Limb (tissue), 2 donors: ENCODE results near the gene TMEM150C.
"Not testable (repeated sequence)": the region's sequence is repeated elsewhere in the genome, so short reads cannot be mapped to it uniquely, and the experiment has no call there.

ENCODE experiments used
- DNase-seq, 2 donors: peaks; one replicate each; pipeline ENCODE4 v3.0.0-alpha.2; 2016; ENCODE audit errors: extremely low spot score in 2 of 2

TMEM150C gene

GRCh38 chr4:82475931-82476330 is 85.9 kb downstream of the TMEM150C start:
- DNase-seq, result not testable (repeated sequence)

GRCh38 chr4:82473621-82474164 is 88.1 kb downstream of the TMEM150C start:
- DNase-seq, result no peak

- not testable (repeated sequence) for DNase-seq
Measured at GRCh38 chr4:82473080-82473479, 88.7 kb downstream of the TMEM150C start.

- no peak for DNase-seq
Measured at GRCh38 chr4:82469791-82470345, 91.9 kb downstream of the TMEM150C start.

GRCh38 chr4:82467471-82467870 is 94.3 kb downstream of the TMEM150C start:
- no peak for DNase-seq

- no peak for DNase-seq
Measured at GRCh38 chr4:82463221-82463620, 98.6 kb downstream of the TMEM150C start.

- DNase-seq, result peak; percentile 85 to 92
Measured at GRCh38 chr4:82462415-82462831, 99.4 kb downstream of the TMEM150C start.

- DNase-seq, result no peak
Measured at GRCh38 chr4:82461710-82462109, 100.1 kb downstream of the TMEM150C start.

- DNase-seq, result no peak
Measured at GRCh38 chr4:82458729-82459128, 103.1 kb downstream of the TMEM150C start.

- no peak for DNase-seq
Measured at GRCh38 chr4:82457266-82457665, 104.5 kb downstream of the TMEM150C start.

- no peak for DNase-seq
Measured at GRCh38 chr4:82452026-82452425, 109.8 kb downstream of the TMEM150C start.

- DNase-seq, result peak; percentile 34 to 35
Measured at GRCh38 chr4:82450966-82451755, 110.6 kb downstream of the TMEM150C start.

GRCh38 chr4:82447886-82448285 is 113.9 kb downstream of the TMEM150C start:
- no peak for DNase-seq

- no peak for DNase-seq
Measured at GRCh38 chr4:82439088-82439487, 122.7 kb downstream of the TMEM150C start.

GRCh38 chr4:82437285-82438005 is 124.3 kb downstream of the TMEM150C start:
- no peak for DNase-seq

GRCh38 chr4:82436780-82437179 is 125.0 kb downstream of the TMEM150C start:
- no peak for DNase-seq

- DNase-seq, result no peak
Measured at GRCh38 chr4:82436130-82436529, 125.7 kb downstream of the TMEM150C start.

- no peak for DNase-seq
Measured at GRCh38 chr4:82434949-82435348, 126.8 kb downstream of the TMEM150C start.

- DNase-seq, result no peak
Measured at GRCh38 chr4:82433791-82434190, 128.0 kb downstream of the TMEM150C start.
